Stimulated activated CD8-positive, alpha-beta memory T cell treated with anti-CD3 and anti-CD28 coated beads, Interleukin-4, amount 100 ng/mL, for 24 hours (primary cell): ENCODE measurements around the gene ARFGEF2.
"Not testable (repeated sequence)": the region's sequence is repeated elsewhere in the genome, so short reads cannot be mapped to it uniquely, and the experiment has no call there.

Source experiments
- DNase-seq: peaks from one replicate; pipeline ENCODE4 v3.0.0-alpha.2; 2020; ENCODE audit warnings: low read depth

Gene ARFGEF2

GRCh38 chr20:48921168-48921882 is at the start of gene ARFGEF2:
Gene ARFGEF2 (plus strand): TSS chr20:48921711. CDS start chr20:48921890, 179 bp downstream.
- DNase-seq = peak; percentile 90

- DNase-seq = no peak
Measured at GRCh38 chr20:48875233-48875913, 46.1 kb upstream of the ARFGEF2 start.

- no peak for DNase-seq
Measured at GRCh38 chr20:48875914-48876240, 45.6 kb upstream of the ARFGEF2 start.

- DNase-seq = no peak
Measured at GRCh38 chr20:48877304-48877703, 44.2 kb upstream of the ARFGEF2 start.

GRCh38 chr20:48878534-48879248 is 42.8 kb upstream of the ARFGEF2 start:
- DNase-seq = no peak

- DNase-seq = no peak
Measured at GRCh38 chr20:48879612-48880245, 41.8 kb upstream of the ARFGEF2 start.

GRCh38 chr20:48880331-48880730 is 41.2 kb upstream of the ARFGEF2 start:
- DNase-seq = no peak

- no peak for DNase-seq
Measured at GRCh38 chr20:48880981-48881657, 40.4 kb upstream of the ARFGEF2 start.

GRCh38 chr20:48885237-48885636 is 36.3 kb upstream of the ARFGEF2 start:
- DNase-seq = no peak

- no peak for DNase-seq
Measured at GRCh38 chr20:48886194-48886593, 35.3 kb upstream of the ARFGEF2 start.

GRCh38 chr20:48886811-48887210 is 34.7 kb upstream of the ARFGEF2 start:
- DNase-seq = no peak

- not testable (repeated sequence) for DNase-seq
Measured at GRCh38 chr20:48888517-48888916, 33.0 kb upstream of the ARFGEF2 start.

GRCh38 chr20:48889140-48889790 is 32.2 kb upstream of the ARFGEF2 start:
- no peak for DNase-seq

- DNase-seq = no peak
Measured at GRCh38 chr20:48891235-48892048, 30.1 kb upstream of the ARFGEF2 start.

GRCh38 chr20:48892049-48892470 is 29.5 kb upstream of the ARFGEF2 start:
- no peak for DNase-seq

- no peak for DNase-seq
Measured at GRCh38 chr20:48892891-48893290, 28.6 kb upstream of the ARFGEF2 start.

GRCh38 chr20:48893374-48893773 is 28.1 kb upstream of the ARFGEF2 start:
- DNase-seq = no peak

- no peak for DNase-seq
Measured at GRCh38 chr20:48897305-48898010, 24.1 kb upstream of the ARFGEF2 start.

GRCh38 chr20:48898210-48898609 is 23.3 kb upstream of the ARFGEF2 start:
- DNase-seq = no peak
